CD4-positive, CD25-positive, alpha-beta regulatory T cell (primary cell): Measurements from ENCODE around the gene FAM13A. TPM values are rescaled to one million over a fixed set of nuclear protein-coding genes. Genes with fewer than 3 reads are reported as not detected.

Experiments used
- ATAC-seq, 2 donors: fragments of 150-1000 bp; cut with Tn5 transposase; one replicate each; pipeline ENCODE4 v1.10.0; 2021; ENCODE audit warnings: low read depth in 2 of 2, moderate number of reproducible peaks in 2 of 2, moderate library complexity in 1 of 2
- DNase-seq, 3 donors: peaks; one replicate each; pipeline versions ENCODE4 v3.0.0 to v3.0.0-alpha.2; 2012 to 2022; ENCODE audit warnings: mixed read lengths in 1 of 3
- H3K27ac ChIP-seq: one replicate; pipeline ENCODE4 v1.7.0; 2013; ENCODE audit warnings: mild to moderate bottlenecking, low read length; ENCODE audit not compliant: insufficient read depth, poor library complexity, severe bottlenecking
- H3K27me3 ChIP-seq: one replicate; pipeline ENCODE4 v1.7.0; 2013; ENCODE audit warnings: low read length; ENCODE audit not compliant: control insufficient read depth, insufficient read depth
- H3K36me3 ChIP-seq: one replicate; pipeline ENCODE4 v1.7.0; 2013; ENCODE audit warnings: mild to moderate bottlenecking, low read length, moderate library complexity; ENCODE audit not compliant: control insufficient read depth, insufficient read depth
- H3K4me1 ChIP-seq: 2 replicates; pipeline ENCODE4 v1.7.0; 2013; ENCODE audit warnings: mild to moderate bottlenecking, low read length; ENCODE audit not compliant: insufficient read depth, control insufficient read depth, poor library complexity, severe bottlenecking
- H3K4me3 ChIP-seq: one replicate; pipeline ENCODE4 v1.7.0; 2013; ENCODE audit warnings: low read depth, mild to moderate bottlenecking, low read length, moderate library complexity
- H3K9me3 ChIP-seq, 2 experiments: 1 replicate in 1 of 2; 2 replicates in 1 of 2; pipeline ENCODE4 v1.7.0; 2013; ENCODE audit warnings: low read length in 2 of 2, mild to moderate bottlenecking in 1 of 2, moderate library complexity in 1 of 2; ENCODE audit not compliant: control insufficient read depth in 2 of 2
- H3K27ac Mint-ChIP-seq, 3 donors: one replicate each; pipeline ENCODE4 v1.8.0; 2020 to 2022; ENCODE audit warnings: mild to moderate bottlenecking in 3 of 3, mixed read lengths in 3 of 3, moderate library complexity in 2 of 3
- H3K27me3 Mint-ChIP-seq: one replicate; pipeline ENCODE4 v1.8.0; 2022; ENCODE audit warnings: mild to moderate bottlenecking, mixed read lengths
- H3K36me3 Mint-ChIP-seq: one replicate; pipeline ENCODE4 v1.8.0; 2020; ENCODE audit warnings: mixed read lengths
- H3K4me1 Mint-ChIP-seq, 4 donors: one replicate each; pipeline ENCODE4 v1.8.0; 2020 to 2022; ENCODE audit warnings: mixed read lengths in 4 of 4, mild to moderate bottlenecking in 1 of 4
- H3K4me3 Mint-ChIP-seq, 4 donors: one replicate each; pipeline ENCODE4 v1.8.0; 2020 to 2022; ENCODE audit warnings: mild to moderate bottlenecking in 4 of 4, mixed read lengths in 4 of 4, moderate library complexity in 3 of 4
- H3K9me3 Mint-ChIP-seq, 7 donors: one replicate each; pipeline ENCODE4 v1.8.0; 2020 to 2022; ENCODE audit warnings: mixed read lengths in 7 of 7, mild to moderate bottlenecking in 3 of 7, moderate library complexity in 2 of 7
- polyA plus RNA-seq, 4 donors: library from polyadenylated mRNA; unstranded; fragments of 300-500 nt; fragmentation: Illumina TruSeq; gene quantifications; one replicate each; pipeline ENCODE4 v1.2.3, GENCODE V29; 2021
- total RNA-seq: library from RNA; stranded (reverse); gene quantifications from one replicate; pipeline ENCODE4 v1.2.3, GENCODE V29; 2022

FAM13A gene
- total and polyA plus RNA-seq, 5 donors from 2014 or later = 7.8 to 38.4 (median 11.1) TPM

- H3K27ac ChIP-seq = no peak overlapping the region
- no peaks in the 10 kb centered on the region for H3K27me3 ChIP-seq
- DNase-seq (no peak), ATAC-seq (no peak)
- no peak overlapping the region for H3K4me3 ChIP-seq
- H3K9me3 ChIP-seq = no peaks in the 10 kb centered on the region
- Mint-ChIP-seq H3K4me3 (no peak overlapping the region), H3K4me1 (peaks cover 0 to 9% (median 4%) of the 10 kb centered on the region in 4 donors), H3K9me3 (peaks cover 0 to 4% (median 2%) of the 10 kb centered on the region in 7 donors), H3K27ac (no peak overlapping the region), H3K27me3 (no peaks in the 10 kb centered on the region), H3K36me3 (no peaks in the 10 kb centered on the region)
- H3K36me3 ChIP-seq = no peaks in the 10 kb centered on the region
- H3K4me1 ChIP-seq = no peaks in the 10 kb centered on the region
Observed at GRCh38 chr4:88878642-88879041, 178.3 kb downstream of the FAM13A start.

GRCh38 chr4:88870428-88870827 is 186.6 kb downstream of the FAM13A start:
- no peaks in the 10 kb centered on the region for H3K4me1 ChIP-seq
- DNase-seq (no peak), ATAC-seq (no peak)
- no peak overlapping the region for H3K4me3 ChIP-seq
- H3K36me3 Mint-ChIP-seq = peaks cover 11% of the 10 kb centered on the region
- no peaks in the 10 kb centered on the region for H3K27me3 Mint-ChIP-seq
- no peaks in the 10 kb centered on the region for H3K9me3 ChIP-seq
- H3K36me3 ChIP-seq = no peaks in the 10 kb centered on the region
- H3K4me1 Mint-ChIP-seq = no peaks in the 10 kb centered on the region
- no peak overlapping the region for H3K27ac Mint-ChIP-seq
- H3K9me3 Mint-ChIP-seq = peaks cover 0 to 8% (median 2%) of the 10 kb centered on the region in 7 donors
- no peak overlapping the region for H3K27ac ChIP-seq
- H3K4me3 Mint-ChIP-seq = no peak overlapping the region
- no peaks in the 10 kb centered on the region for H3K27me3 ChIP-seq

- H3K9me3 Mint-ChIP-seq = peaks cover 0 to 8% (median 0%) of the 10 kb centered on the region in 7 donors
- H3K27ac ChIP-seq = no peak overlapping the region
- H3K27me3 Mint-ChIP-seq = no peaks in the 10 kb centered on the region
- H3K9me3 ChIP-seq = no peaks in the 10 kb centered on the region
- no peaks in the 10 kb centered on the region for H3K4me1 ChIP-seq
- no peaks in the 10 kb centered on the region for H3K27me3 ChIP-seq
- no peak overlapping the region for H3K4me3 Mint-ChIP-seq
- no peak for DNase-seq
- H3K36me3 Mint-ChIP-seq = peaks cover 11% of the 10 kb centered on the region
- no peaks in the 10 kb centered on the region for H3K36me3 ChIP-seq
- ATAC-seq = no peak
- H3K27ac Mint-ChIP-seq = no peak overlapping the region
- H3K4me1 Mint-ChIP-seq = no peaks in the 10 kb centered on the region
- H3K4me3 ChIP-seq = no peak overlapping the region
Observed at GRCh38 chr4:88868510-88868909, 188.5 kb downstream of the FAM13A start.

GRCh38 chr4:88866862-88867550 is 190.0 kb downstream of the FAM13A start:
- Mint-ChIP-seq H3K4me3 (no peak overlapping the region), H3K9me3 (peaks cover 0 to 4% (median 0%) of the 10 kb centered on the region in 7 donors), H3K4me1 (no peaks in the 10 kb centered on the region), H3K27ac (no peak overlapping the region), H3K36me3 (peaks cover under 1% of the 10 kb centered on the region), H3K27me3 (no peaks in the 10 kb centered on the region)
- H3K4me3 ChIP-seq = no peak overlapping the region
- no peaks in the 10 kb centered on the region for H3K4me1 ChIP-seq
- ATAC-seq (no peak), DNase-seq (no peak)
- no peaks in the 10 kb centered on the region for H3K9me3 ChIP-seq
- H3K27ac ChIP-seq = no peak overlapping the region
- no peaks in the 10 kb centered on the region for H3K36me3 ChIP-seq
- no peaks in the 10 kb centered on the region for H3K27me3 ChIP-seq

GRCh38 chr4:88865466-88865865 is 191.5 kb downstream of the FAM13A start:
- H3K27ac ChIP-seq = no peak overlapping the region
- H3K36me3 ChIP-seq = no peaks in the 10 kb centered on the region
- no peak overlapping the region for H3K4me3 ChIP-seq
- H3K9me3 Mint-ChIP-seq = no peaks in the 10 kb centered on the region
- ATAC-seq (no peak), DNase-seq (no peak)
- H3K4me3 Mint-ChIP-seq = no peak overlapping the region
- H3K36me3 Mint-ChIP-seq = no peaks in the 10 kb centered on the region
- H3K27ac Mint-ChIP-seq = no peak overlapping the region
- H3K4me1 Mint-ChIP-seq = no peaks in the 10 kb centered on the region
- no peaks in the 10 kb centered on the region for H3K27me3 Mint-ChIP-seq
- H3K27me3 ChIP-seq = no peaks in the 10 kb centered on the region
- H3K4me1 ChIP-seq = no peaks in the 10 kb centered on the region
- no peaks in the 10 kb centered on the region for H3K9me3 ChIP-seq

GRCh38 chr4:88865046-88865445 is 191.9 kb downstream of the FAM13A start:
- no peak overlapping the region for H3K4me3 Mint-ChIP-seq
- H3K36me3 ChIP-seq = no peaks in the 10 kb centered on the region
- no peaks in the 10 kb centered on the region for H3K27me3 ChIP-seq
- DNase-seq = no peak
- H3K9me3 Mint-ChIP-seq = no peaks in the 10 kb centered on the region
- no peaks in the 10 kb centered on the region for H3K36me3 Mint-ChIP-seq
- no peaks in the 10 kb centered on the region for H3K9me3 ChIP-seq
- ATAC-seq = no peak
- no peak overlapping the region for H3K27ac ChIP-seq
- H3K27ac Mint-ChIP-seq = no peak overlapping the region
- no peaks in the 10 kb centered on the region for H3K27me3 Mint-ChIP-seq
- no peaks in the 10 kb centered on the region for H3K4me1 Mint-ChIP-seq
- no peak overlapping the region for H3K4me3 ChIP-seq
- no peaks in the 10 kb centered on the region for H3K4me1 ChIP-seq

- no peaks in the 10 kb centered on the region for H3K27me3 ChIP-seq
- Mint-ChIP-seq H3K36me3 (no peaks in the 10 kb centered on the region), H3K27ac (no peak overlapping the region), H3K4me3 (no peak overlapping the region), H3K4me1 (peaks cover 0 to 7% (median 0%) of the 10 kb centered on the region in 4 donors), H3K27me3 (no peaks in the 10 kb centered on the region), H3K9me3 (no peaks in the 10 kb centered on the region)
- no peaks in the 10 kb centered on the region for H3K9me3 ChIP-seq
- no peak overlapping the region for H3K4me3 ChIP-seq
- H3K36me3 ChIP-seq = no peaks in the 10 kb centered on the region
- no peak for ATAC-seq
- DNase-seq = no peak
- no peaks in the 10 kb centered on the region for H3K4me1 ChIP-seq
- H3K27ac ChIP-seq = no peak overlapping the region
Observed at GRCh38 chr4:88860586-88860985, 196.4 kb downstream of the FAM13A start.

- Histone ChIP-seq H3K27ac (no peak overlapping the region), H3K9me3 (no peaks in the 10 kb centered on the region), H3K27me3 (no peaks in the 10 kb centered on the region), H3K4me1 (no peaks in the 10 kb centered on the region), H3K36me3 (no peaks in the 10 kb centered on the region), H3K4me3 (no peak overlapping the region)
- no peak overlapping the region for H3K4me3 Mint-ChIP-seq
- ATAC-seq (no peak), DNase-seq (no peak)
- H3K27ac Mint-ChIP-seq = peak overlapping the region in 2 of 3 donors; percentile 11 to 58
- H3K9me3 Mint-ChIP-seq = no peaks in the 10 kb centered on the region
- H3K36me3 Mint-ChIP-seq = no peaks in the 10 kb centered on the region
- H3K4me1 Mint-ChIP-seq = peaks cover 0 to 7% (median 0%) of the 10 kb centered on the region in 4 donors
- no peaks in the 10 kb centered on the region for H3K27me3 Mint-ChIP-seq
Observed at GRCh38 chr4:88859191-88859812, 197.7 kb downstream of the FAM13A start.
